HTR-8/SVneo (cell line): ENCODE results near the gene C16orf86.
"Not testable (repeated sequence)": the region's sequence is repeated elsewhere in the genome, so short reads cannot be mapped to it uniquely, and the experiment has no call there.

Source experiments
- DNase-seq: peaks from one replicate; pipeline ENCODE4 v3.0.0; 2011; ENCODE audit warnings: low spot score, mixed read lengths; ENCODE audit not compliant: insufficient read length
- FAIRE-seq: peaks from 2 replicates; lab custom pipeline; 2011; peaks lifted over from hg19 to GRCh38; lab: Jason Lieb, UNC

C16orf86 gene

GRCh38 chr16:67679935-67680897, 13.6 kb downstream of the C16orf86 start:
- DNase-seq (no peak), FAIRE-seq (no peak)

- FAIRE-seq, result no peak
- no peak for DNase-seq
Measured at GRCh38 chr16:67683767-67684166, 17.2 kb downstream of the C16orf86 start.

GRCh38 chr16:67685388-67686112, 18.9 kb downstream of the C16orf86 start:
- no peak for DNase-seq
- FAIRE-seq, result peak; percentile 36

GRCh38 chr16:67693517-67694285, 27.1 kb downstream of the C16orf86 start:
- not testable (repeated sequence) for DNase-seq, FAIRE-seq

- FAIRE-seq, result no peak
- DNase-seq, result no peak
Measured at GRCh38 chr16:67694611-67695010, 28.0 kb downstream of the C16orf86 start.

GRCh38 chr16:67697422-67698185, 31.0 kb downstream of the C16orf86 start:
- no peak for FAIRE-seq

GRCh38 chr16:67699265-67699664, 32.7 kb downstream of the C16orf86 start:
- no peak for FAIRE-seq
- DNase-seq, result no peak

More at GRCh38 chr16:67697422-67698185, 31.0 kb downstream of the C16orf86 start:
- no peak for DNase-seq

- FAIRE-seq (no peak), DNase-seq (no peak)
Measured at GRCh38 chr16:67701420-67701819, 34.8 kb downstream of the C16orf86 start.

GRCh38 chr16:67702130-67702529, 35.5 kb downstream of the C16orf86 start:
- no peak for FAIRE-seq

GRCh38 chr16:67703626-67704025, 37.0 kb downstream of the C16orf86 start:
- FAIRE-seq, result no peak
- no peak for DNase-seq

More at GRCh38 chr16:67702130-67702529, 35.5 kb downstream of the C16orf86 start:
- DNase-seq, result no peak

- DNase-seq (no peak), FAIRE-seq (no peak)
Measured at GRCh38 chr16:67704110-67704509, 37.5 kb downstream of the C16orf86 start.

- FAIRE-seq (no peak), DNase-seq (no peak)
Measured at GRCh38 chr16:67707210-67707609, 40.6 kb downstream of the C16orf86 start.

- no peak for DNase-seq
- FAIRE-seq, result no peak
Measured at GRCh38 chr16:67707790-67708189, 41.2 kb downstream of the C16orf86 start.

- FAIRE-seq (no peak), DNase-seq (no peak)
Measured at GRCh38 chr16:67708368-67708771, 41.8 kb downstream of the C16orf86 start.

- FAIRE-seq (no peak), DNase-seq (no peak)
Measured at GRCh38 chr16:67709050-67709449, 42.4 kb downstream of the C16orf86 start.

GRCh38 chr16:67710607-67711006, 44.0 kb downstream of the C16orf86 start:
- DNase-seq, result no peak
- no peak for FAIRE-seq

GRCh38 chr16:67713647-67714273, 47.1 kb downstream of the C16orf86 start:
- DNase-seq (no peak), FAIRE-seq (no peak)

- DNase-seq (no peak), FAIRE-seq (no peak)
Measured at GRCh38 chr16:67714522-67714921, 47.9 kb downstream of the C16orf86 start.

- FAIRE-seq, result no peak
- no peak for DNase-seq
Measured at GRCh38 chr16:67716097-67716496, 49.5 kb downstream of the C16orf86 start.
